Measurements from ENCODE around the gene HLA-DQB1.

The HLA-DQB1 gene

GRCh38 chr6:32624565-32624964, 41.9 kb downstream of the HLA-DQB1 start:
- no peak for DNase-seq (ENCODE audit: extremely low read depth, low read depth)
- H3K4me3 ChIP-seq (replicated peaks; ENCODE audit: low read depth, low read length) = no peak overlapping the region
- no peak for TF ChIP-seq CTCF (IDR thresholded peaks at IDR 0.05; ENCODE audit: low read depth, low read length, missing control alignments)

GRCh38 chr6:32623693-32624092, 42.8 kb downstream of the HLA-DQB1 start:
- no peak for TF ChIP-seq CTCF (IDR thresholded peaks at IDR 0.05; ENCODE audit: low read depth, low read length, missing control alignments)
- DNase-seq (ENCODE audit: extremely low read depth, low read depth) = no peak
- H3K4me3 ChIP-seq (replicated peaks; ENCODE audit: low read depth, low read length) = no peak overlapping the region

GRCh38 chr6:32622545-32623401, 43.7 kb downstream of the HLA-DQB1 start:
- DNase-seq (ENCODE audit: extremely low read depth, low read depth) = peak; percentile 10
- H3K4me3 ChIP-seq (replicated peaks; ENCODE audit: low read depth, low read length) = no peak overlapping the region
- peak; percentile 60 for TF ChIP-seq CTCF (IDR thresholded peaks at IDR 0.05; ENCODE audit: low read depth, low read length, missing control alignments)

- no peak overlapping the region for H3K4me3 ChIP-seq (replicated peaks; ENCODE audit: low read depth, low read length)
- no peak for TF ChIP-seq CTCF (IDR thresholded peaks at IDR 0.05; ENCODE audit: low read depth, low read length, missing control alignments)
- DNase-seq (ENCODE audit: extremely low read depth, low read depth) = no peak
Observed at GRCh38 chr6:32621372-32621771, 45.1 kb downstream of the HLA-DQB1 start.

- no peak for DNase-seq (ENCODE audit: extremely low read depth, low read depth)
- TF ChIP-seq CTCF (IDR thresholded peaks at IDR 0.05; ENCODE audit: low read depth, low read length, missing control alignments) = no peak
- H3K4me3 ChIP-seq (replicated peaks; ENCODE audit: low read depth, low read length) = no peak overlapping the region
Observed at GRCh38 chr6:32617751-32618150, 48.7 kb downstream of the HLA-DQB1 start.

- TF ChIP-seq CTCF (IDR thresholded peaks at IDR 0.05; ENCODE audit: low read depth, low read length, missing control alignments) = no peak
- H3K4me3 ChIP-seq (replicated peaks; ENCODE audit: low read depth, low read length) = no peak overlapping the region
- no peak for DNase-seq (ENCODE audit: extremely low read depth, low read depth)
Observed at GRCh38 chr6:32615885-32616532, 50.4 kb downstream of the HLA-DQB1 start.
